GM19438 (cell line): Measurements from ENCODE around the gene TIMM9.
"Not testable (repeated sequence)": the region's sequence is repeated elsewhere in the genome, so short reads cannot be mapped to it uniquely, and the experiment has no call there.

ENCODE experiments used
- ATAC-seq: cut with Tn5 transposase; IDR thresholded peaks from one replicate; pipeline ENCODE4 v1.9.1; 2021; ENCODE audit warnings: low read depth; ENCODE audit not compliant: unreplicated experiment

TIMM9 gene

GRCh38 chr14:58427281-58428117 lies at the start of gene TIMM9, which contains the start of gene KIAA0586:
TSS of gene TIMM9 (minus strand) at chr14:58427531. CDS start at chr14:58411945, 15,586 bp downstream.
TSS of gene KIAA0586 (plus strand) at chr14:58427719. CDS start at chr14:58428265, 546 bp downstream.
- ATAC-seq, result peak; percentile 86

- ATAC-seq, result no peak
These were observed 49.0 kb upstream of the TIMM9 start for GRCh38 chr14:58476320-58476719.

DNA sequence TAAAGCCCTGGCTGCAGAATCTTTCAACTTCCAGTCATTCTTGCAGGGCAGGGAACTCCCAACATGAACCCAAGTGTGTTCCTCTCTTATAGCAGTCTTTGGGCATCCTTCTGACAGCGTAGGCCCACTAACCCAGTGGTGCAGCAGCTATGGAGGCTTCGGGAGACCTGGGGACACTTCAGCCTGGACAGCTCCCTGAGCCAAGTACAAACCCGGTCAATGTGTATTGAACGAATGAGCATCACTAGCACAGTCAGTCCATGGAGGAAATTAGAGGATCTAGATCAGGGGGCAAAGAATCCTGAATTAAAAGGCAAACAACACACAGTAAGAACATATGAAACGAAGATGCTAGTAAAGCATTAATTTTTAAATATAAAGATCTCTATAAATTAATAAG lies 42.0 kb upstream of the TIMM9 start:
- ATAC-seq, result no peak

GRCh38 chr14:58467575-58467974 lies 40.2 kb upstream of the TIMM9 start:
- ATAC-seq, result no peak

DNA sequence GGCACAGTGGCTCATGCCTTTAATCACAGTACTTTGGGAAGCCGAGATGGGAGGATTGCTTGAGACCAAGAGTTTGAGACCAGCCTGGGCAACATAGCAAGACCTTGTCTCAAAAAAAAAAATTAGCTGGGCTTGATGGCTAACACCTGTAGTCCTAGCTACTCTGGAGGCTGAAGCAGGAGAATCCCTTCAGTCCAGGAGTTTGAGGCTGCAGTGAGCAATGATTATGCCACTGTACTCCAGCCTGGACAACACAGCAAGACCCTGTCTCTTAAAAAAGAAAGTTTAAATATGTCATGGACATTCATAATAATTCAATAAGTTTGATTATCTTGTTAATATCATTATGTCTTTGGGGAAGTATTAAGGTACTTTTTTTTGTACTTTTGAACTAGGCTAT lies 39.1 kb upstream of the TIMM9 start:
- no peak for ATAC-seq

GRCh38 chr14:58465421-58465820 lies 38.1 kb upstream of the TIMM9 start:
- no peak for ATAC-seq

DNA sequence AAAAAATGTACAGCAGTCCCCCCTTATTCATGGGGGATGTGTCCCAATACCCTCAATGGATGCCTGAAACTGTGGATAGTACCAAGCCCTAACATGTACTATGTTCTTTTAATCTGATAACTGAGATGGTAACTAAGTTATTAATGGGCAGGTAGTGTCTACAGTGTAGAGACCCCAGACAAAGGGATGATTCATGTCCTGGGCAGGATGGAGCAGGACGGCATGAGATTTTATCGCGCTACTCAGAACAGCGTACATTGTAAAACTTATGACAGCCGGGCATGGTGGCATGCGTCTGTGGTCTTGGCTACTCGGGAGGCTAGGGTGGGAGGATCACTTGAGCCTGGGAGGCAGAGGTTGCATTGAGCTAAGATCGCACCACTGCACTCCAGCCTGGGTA lies 37.3 kb upstream of the TIMM9 start:
- no peak for ATAC-seq

GRCh38 chr14:58463147-58463546 lies 35.8 kb upstream of the TIMM9 start:
- no peak for ATAC-seq

DNA sequence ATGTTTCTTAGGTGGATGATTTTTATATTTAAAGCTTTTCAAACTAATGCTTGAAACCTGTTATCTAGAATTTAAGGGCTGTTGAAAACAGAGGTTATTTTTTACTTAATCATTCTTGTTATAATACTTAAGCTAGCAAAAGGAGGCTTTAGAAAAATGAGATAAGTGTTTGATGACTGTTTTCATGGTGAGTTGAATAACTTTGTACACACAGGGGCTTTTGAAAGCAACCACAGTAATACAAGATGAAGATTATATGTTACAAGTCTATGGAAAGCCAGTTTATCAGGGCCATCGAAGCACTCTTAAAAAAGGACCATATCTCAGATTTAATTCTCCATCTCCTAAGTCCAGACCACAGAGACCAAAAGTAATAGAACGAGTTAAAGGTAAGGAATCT lies 33.4 kb upstream of the TIMM9 start:
- no peak for ATAC-seq

DNA sequence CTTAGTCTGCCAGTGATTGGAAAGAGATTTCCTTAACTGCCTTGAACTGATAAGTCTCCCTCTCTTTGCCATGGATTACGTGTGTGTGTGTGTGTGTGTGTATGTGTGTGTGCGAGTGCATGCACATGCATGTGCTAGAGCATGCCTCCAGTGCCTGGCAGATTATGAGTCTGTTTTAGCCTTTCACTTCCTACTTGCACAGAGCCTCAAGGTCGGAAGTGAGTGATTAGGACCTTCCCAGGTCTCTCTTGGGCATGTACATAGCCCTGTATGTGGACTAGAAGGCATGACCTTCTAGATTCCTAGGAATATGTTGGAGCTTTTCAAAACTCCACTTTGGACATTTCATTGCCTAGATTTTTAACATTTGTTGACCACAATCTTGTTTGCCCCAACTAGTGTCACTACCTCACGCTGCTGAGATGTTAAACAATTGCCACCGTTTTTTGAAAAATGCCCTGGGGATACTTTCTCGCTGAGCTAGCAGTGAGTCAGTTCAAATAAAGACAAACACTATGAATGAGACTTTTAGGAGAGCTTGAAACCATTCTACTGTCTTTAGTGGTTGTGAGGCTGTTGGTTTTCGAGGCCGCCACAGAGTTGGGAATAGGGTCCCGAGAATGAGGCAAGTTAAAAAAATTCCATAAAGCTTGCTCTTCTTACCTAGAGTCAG lies 28.4 kb upstream of the TIMM9 start:
- no peak for ATAC-seq

- ATAC-seq, result no peak
These were observed 17.3 kb upstream of the TIMM9 start for GRCh38 chr14:58444627-58445026.

DNA sequence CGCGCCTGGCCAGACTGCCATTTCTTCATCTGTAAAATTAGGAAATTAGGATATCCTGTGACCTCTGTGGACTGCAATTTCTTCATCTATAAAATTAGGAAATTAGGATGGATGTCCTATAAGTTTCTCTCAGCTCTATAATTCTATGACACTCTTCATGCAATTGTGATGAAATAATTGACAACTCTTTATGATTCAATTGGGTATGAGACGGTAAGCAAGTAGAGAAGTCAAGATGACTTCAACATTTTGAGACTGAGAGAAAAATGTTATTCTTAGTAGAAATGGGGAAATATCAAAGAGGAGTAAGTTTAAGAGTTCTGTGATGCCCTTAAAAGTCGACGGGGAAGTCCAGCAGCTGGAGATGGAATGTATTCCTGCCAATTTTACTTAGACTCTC lies 12.1 kb upstream of the TIMM9 start:
- ATAC-seq, result no peak

DNA sequence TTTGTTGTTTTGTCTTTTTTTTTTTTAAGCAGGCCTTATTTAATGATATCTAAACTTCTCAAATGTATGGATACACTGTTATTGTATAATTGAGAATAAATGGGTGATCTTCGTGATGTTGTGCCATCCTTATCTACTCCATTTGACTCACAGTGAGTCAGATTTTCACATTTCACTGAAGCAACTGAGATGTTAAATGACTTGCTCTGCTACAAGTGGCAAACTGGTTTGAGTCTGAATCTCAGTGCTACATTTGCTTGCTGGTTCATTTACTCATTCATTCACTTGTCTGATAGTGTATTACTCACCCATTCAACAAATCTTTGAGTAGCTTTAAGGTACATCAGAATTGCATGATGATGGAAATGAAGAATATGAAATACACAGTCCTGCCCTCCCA lies 2.8 kb upstream of the TIMM9 start:
- no peak for ATAC-seq

DNA sequence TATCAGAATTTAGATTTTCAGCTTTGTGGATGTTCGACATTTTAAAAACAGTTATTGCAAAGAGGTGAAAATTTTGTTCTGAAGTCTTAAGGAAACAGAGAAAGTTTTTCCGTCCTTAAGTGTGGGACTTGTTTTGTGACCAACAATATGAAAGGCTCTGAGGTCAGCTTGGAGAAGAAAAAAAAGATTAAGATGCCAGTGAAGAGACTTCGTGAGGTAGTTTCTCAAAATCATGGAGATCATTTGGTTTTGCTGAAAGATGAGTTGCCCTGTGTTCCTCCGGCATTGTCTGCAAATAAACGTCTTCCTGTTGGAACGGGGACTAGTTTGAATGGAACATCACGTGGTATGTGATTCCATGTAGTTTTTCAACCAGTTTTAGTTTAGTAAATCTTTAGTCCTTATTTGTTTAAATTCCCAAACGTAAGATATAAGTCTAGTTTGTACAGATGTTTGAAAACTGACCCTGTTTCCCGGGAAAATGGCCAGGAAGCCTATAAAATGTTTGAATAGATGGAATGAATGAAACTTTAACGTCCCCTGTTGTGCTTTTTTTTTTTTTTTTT lies 870 bp upstream of the TIMM9 start:
- no peak for ATAC-seq

DNA sequence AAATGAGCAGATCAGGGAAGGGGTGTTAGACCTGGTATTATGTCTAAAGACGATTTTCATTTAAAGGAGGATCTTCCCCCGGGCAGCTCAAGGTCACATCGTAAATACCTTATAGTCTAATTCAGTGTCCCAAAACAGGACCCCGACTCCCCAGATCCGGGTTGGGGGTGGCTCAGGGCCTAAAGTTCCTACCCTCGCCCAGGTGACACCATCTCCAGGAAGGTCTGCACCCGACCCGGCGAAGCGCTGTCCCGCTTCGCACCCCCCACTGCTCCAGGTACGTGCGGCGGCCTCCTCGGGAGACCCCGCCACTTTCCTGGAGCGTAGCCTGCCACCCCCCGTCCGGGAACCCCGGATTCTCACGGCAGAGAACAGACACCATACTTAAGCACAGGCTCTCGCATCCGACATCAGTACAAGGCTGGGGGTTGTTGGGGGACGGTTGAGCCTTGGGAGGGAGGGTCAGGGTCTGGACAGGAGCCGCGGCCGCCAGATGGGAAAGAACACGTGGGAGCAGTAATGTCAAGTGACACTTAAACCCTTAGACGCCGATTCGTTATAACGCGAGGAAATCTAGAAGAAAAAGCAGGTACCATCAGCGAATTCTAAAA lies 556 bp downstream of the TIMM9 start:
- ATAC-seq, result no peak

- not testable (repeated sequence) for ATAC-seq
These were observed 10.4 kb downstream of the TIMM9 start for GRCh38 chr14:58416934-58417333.

- no peak for ATAC-seq
These were observed 11.4 kb downstream of the TIMM9 start for GRCh38 chr14:58415636-58416547.

DNA sequence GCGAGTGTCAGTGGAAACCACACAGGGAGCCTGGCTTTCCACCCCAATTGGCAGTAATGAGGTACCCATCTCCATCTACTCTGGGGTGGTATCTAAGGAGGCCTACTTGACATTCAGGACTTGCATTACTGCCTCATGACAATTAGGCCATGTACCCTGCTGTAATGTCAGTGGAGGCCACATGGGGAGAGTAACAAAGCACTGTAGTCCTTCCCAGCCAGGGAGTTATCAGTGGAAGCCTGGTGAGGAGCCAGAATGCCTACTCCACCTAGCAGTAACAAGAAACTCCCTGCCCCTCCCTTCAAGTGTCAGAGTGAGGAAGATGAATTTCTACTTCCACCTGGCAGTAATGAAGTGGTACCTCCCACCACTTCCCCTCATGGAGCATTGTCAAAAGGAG lies 12.5 kb downstream of the TIMM9 start:
- no peak for ATAC-seq

DNA sequence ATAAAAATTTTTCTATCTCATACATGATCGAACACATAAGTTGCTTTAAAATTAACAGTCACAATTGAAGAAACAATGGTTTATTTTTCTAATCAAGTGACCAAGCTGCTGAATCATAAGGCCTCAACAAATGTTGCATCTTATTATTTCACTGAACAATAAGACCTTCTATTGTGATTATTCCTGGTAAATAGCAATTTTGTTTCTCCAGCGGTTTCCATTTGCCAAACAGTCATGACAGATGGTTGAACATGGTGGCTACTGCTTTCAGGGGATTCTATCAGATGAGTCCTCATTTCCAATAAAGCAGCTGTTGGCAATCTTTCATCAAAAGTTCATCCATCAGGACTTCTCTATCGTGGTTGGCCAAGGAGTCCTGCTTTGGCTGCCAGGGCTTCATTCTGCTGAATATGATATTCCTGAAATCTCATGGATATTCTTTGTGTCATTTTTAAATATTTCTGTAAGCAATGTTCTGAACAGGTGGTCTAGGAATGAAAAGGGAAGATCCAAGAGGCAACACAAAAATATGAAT lies 18.6 kb downstream of the TIMM9 start:
- no peak for ATAC-seq

GRCh38 chr14:58401587-58401986 lies 25.7 kb downstream of the TIMM9 start:
- no peak for ATAC-seq
